Thyroid gland (tissue), 4 donors: Measurements from ENCODE around the gene SIRT3.
"Not testable (repeated sequence)": the region's sequence is repeated elsewhere in the genome, so short reads cannot be mapped to it uniquely, and the experiment has no call there.

Experiments
- POLR2A ChIP-seq, 2 donors: fragments of 450-650 bp; IDR thresholded peaks; one replicate each; pipeline ENCODE4 v1.6.1; 2017; ENCODE audit warnings: antibody characterized with exemption in 2 of 2, mild to moderate bottlenecking in 2 of 2, moderate library complexity in 1 of 2
- TF ChIP-seq, protein P1 (sequence below), 6 experiments: fragments of 200-600 bp in 3 of 6; fragments of 450-650 bp in 3 of 6; sonication (generic) in 3 of 6; IDR thresholded peaks; one replicate each; pipeline ENCODE4 v1.5.1; 2016 to 2019; ENCODE audit warnings: antibody characterized with exemption in 6 of 6, mild to moderate bottlenecking in 2 of 6, inconsistent platforms in 1 of 6, moderate library complexity in 1 of 6

DNA sequence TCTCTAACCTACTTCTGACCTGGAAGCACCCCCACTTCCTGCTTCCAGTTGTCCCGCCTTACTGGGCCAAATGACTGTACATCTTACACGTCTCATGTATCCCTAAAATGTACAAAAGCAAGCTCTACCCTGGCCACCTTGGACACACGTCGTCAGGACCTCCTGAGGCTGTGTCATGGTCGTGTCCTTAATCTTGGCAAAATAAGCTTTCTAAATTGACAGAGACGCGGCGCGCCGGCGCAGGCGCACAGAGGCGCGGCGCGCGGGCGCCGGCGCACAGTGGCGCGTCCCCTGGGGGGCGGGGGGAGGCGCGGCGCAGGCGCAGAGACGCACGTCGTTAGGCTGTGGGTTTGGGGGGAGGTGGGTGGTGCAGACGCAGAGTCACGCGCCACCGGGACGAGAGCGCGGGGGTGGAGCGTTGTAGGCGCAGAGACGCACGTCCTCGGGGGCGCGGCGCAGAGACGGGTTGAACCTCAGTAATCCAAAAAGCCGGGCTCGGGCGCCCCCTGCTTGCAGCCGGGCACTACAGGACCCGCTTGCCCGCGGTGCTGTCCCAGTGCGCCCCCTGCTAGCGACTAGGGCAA is 46.9 kb downstream of the SIRT3 start:
- TF ChIP-seq, protein P1, sequence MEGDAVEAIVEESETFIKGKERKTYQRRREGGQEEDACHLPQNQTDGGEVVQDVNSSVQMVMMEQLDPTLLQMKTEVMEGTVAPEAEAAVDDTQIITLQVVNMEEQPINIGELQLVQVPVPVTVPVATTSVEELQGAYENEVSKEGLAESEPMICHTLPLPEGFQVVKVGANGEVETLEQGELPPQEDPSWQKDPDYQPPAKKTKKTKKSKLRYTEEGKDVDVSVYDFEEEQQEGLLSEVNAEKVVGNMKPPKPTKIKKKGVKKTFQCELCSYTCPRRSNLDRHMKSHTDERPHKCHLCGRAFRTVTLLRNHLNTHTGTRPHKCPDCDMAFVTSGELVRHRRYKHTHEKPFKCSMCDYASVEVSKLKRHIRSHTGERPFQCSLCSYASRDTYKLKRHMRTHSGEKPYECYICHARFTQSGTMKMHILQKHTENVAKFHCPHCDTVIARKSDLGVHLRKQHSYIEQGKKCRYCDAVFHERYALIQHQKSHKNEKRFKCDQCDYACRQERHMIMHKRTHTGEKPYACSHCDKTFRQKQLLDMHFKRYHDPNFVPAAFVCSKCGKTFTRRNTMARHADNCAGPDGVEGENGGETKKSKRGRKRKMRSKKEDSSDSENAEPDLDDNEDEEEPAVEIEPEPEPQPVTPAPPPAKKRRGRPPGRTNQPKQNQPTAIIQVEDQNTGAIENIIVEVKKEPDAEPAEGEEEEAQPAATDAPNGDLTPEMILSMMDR (IDR thresholded peaks at IDR 0.05), result not testable (repeated sequence)
- TF ChIP-seq POLR2A (IDR thresholded peaks at IDR 0.05), result not testable (repeated sequence)
